ENCODE measurements around the gene ACBD7. TPM values are rescaled to one million over a fixed set of nuclear protein-coding genes. Genes with fewer than 3 reads are reported as not detected.

Gene ACBD7
- 1.4 and 1.9 TPM in 2 replicates for total RNA-seq

DNA sequence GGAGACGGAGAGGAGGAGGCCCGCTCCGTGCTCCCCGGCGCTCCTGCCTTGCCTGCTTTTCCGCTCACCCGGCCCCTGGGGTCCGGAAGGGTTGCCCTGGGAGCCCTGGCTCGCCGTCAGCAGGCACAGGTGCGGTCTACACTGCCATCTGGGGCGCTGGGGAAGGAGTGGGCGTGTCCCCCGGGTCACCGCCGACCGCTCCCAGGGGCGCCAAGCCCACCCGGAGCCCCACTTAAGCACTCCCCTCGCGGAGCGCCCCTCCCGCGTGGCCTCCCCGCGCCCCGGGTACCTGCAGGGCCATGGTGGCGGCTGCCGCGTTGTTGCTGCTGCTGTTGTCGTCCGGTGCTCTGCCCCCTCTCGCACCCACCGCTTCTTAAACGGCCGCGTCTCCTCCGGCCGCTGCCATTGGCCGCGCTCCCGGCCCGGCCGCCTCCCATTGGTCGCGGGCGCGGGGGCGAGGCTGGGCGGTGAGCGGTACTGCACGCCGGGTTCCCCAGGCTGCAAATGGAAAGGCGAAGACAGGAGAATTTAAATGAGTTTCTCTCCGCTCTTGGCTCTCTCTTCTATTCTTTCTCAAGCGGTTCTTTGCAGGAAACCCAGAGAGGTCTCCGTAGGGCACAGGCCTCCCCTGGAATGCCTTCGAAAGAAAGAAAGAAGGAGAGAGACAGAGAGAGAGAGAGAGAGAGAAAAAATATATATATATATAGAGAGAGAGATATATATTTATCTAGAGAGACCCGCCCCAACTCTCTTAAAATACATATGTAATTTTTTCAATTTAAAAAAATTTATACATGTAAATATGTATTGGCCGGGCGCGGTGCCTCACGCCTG lies at the start of gene ACBD7:
Gene ACBD7 (minus strand): TSS at position 349 of the 834 bp plus-strand sequence. CDS start 48 bp downstream, at position 301.

GRCh38 chr10:15097011-15097812 lies 8.6 kb upstream of the ACBD7 start, which contains the start of gene RPP38:
Gene RPP38 (plus strand): TSS chr10:15097355. CDS start chr10:15103315, 5,960 bp downstream.

GRCh38 chr10:15043674-15044073 lies 44.9 kb downstream of the ACBD7 start, which contains the start of gene OLAH:
Gene OLAH (plus strand): TSS chr10:15043943. CDS start chr10:15047289, 3,346 bp downstream.

Other genes with a start within 250 kb of the ACBD7 start
- 14.1 and 15.7 TPM in 2 replicates for gene SUV39H2, start 209.9 kb downstream of the ACBD7 start, total RNA-seq
- 5.7 and 8.3 TPM in 2 replicates for gene DCLRE1C, start 134.7 kb downstream of the ACBD7 start, total RNA-seq
- not detected in 2 replicates for gene MEIG1, start 129.4 kb downstream of the ACBD7 start, total RNA-seq
- gene OLAH, start 44.8 kb downstream of the ACBD7 start, total RNA-seq: 0.09 and 5.4 TPM in 2 replicates
- gene RPP38, start 8.6 kb upstream of the ACBD7 start, total RNA-seq: 8.0 and 9.1 TPM in 2 replicates
- 49.8 and 81.8 TPM in 2 replicates for gene NMT2, start 79.9 kb upstream of the ACBD7 start, total RNA-seq